NB4 (cell line): ENCODE data around the gene GATA3.

Experiments used
- CTCF ChIP-seq: IDR thresholded peaks from one replicate; pipeline ENCODE4 v1.5.1; 2012; ENCODE audit warnings: low read depth, low read length
- POLR2A ChIP-seq: IDR thresholded peaks from 2 replicates; pipeline ENCODE4 v1.6.1; 2011; ENCODE audit warnings: mild to moderate bottlenecking; ENCODE audit not compliant: insufficient read length; ENCODE audit errors: extremely low read depth

- no peak for TF ChIP-seq CTCF
- no peak for TF ChIP-seq POLR2A
Observed at GRCh38 chr10:8032558-8032957, 21.9 kb upstream of the GATA3 start.
